Neural crest cell (in vitro differentiated cells): Measurements from ENCODE around the gene SUPT4H1. TPM values are rescaled to one million over a fixed set of nuclear protein-coding genes. Genes with fewer than 3 reads are reported as not detected.

ENCODE experiments used
- DNase-seq: peaks from one replicate; pipeline ENCODE4 v3.0.0; 2021; ENCODE audit warnings: low read depth, mixed read lengths, low spot score
- H3K27ac Mint-ChIP-seq: one replicate; pipeline ENCODE4 v1.8.0; 2021; ENCODE audit warnings: mild to moderate bottlenecking, mixed read lengths; ENCODE audit not compliant: unreplicated experiment
- H3K27me3 Mint-ChIP-seq: 2 replicates; pipeline ENCODE4 v1.8.0; 2021; ENCODE audit warnings: low read depth, mild to moderate bottlenecking, mixed read lengths
- H3K36me3 Mint-ChIP-seq: 2 replicates; pipeline ENCODE4 v1.8.0; 2021; ENCODE audit warnings: low read depth, mild to moderate bottlenecking, mixed read lengths
- H3K4me1 Mint-ChIP-seq: 2 replicates; pipeline ENCODE4 v1.8.0; 2021; ENCODE audit warnings: mixed read lengths
- H3K4me3 Mint-ChIP-seq: one replicate; pipeline ENCODE4 v1.8.0; 2021; ENCODE audit warnings: mild to moderate bottlenecking, mixed read lengths
- H3K9me3 Mint-ChIP-seq: 2 replicates; pipeline ENCODE4 v1.8.0; 2021; ENCODE audit warnings: mixed read lengths
- CTCF ChIP-seq: fragments of 200-600 bp; sonication (generic); conservative IDR thresholded peaks from 2 replicates; pipeline ENCODE4 v1.5.0; 2021; ENCODE audit warnings: antibody characterized with exemption, mild to moderate bottlenecking
- total RNA-seq: library from RNA; stranded (reverse); gene quantifications from 2 replicates; pipeline ENCODE4 v1.2.1, GENCODE V29; 2021

The SUPT4H1 gene
- total RNA-seq, 1 donor from 2014 or later: 83.8 TPM

- H3K27ac Mint-ChIP-seq: peak overlapping the region; percentile 47
- no peaks in the 10 kb centered on the region for H3K36me3 Mint-ChIP-seq
- no peaks in the 10 kb centered on the region for H3K27me3 Mint-ChIP-seq
- DNase-seq: no peak
- H3K4me3 Mint-ChIP-seq: no peak overlapping the region
- peaks cover 42% of the 10 kb centered on the region for H3K4me1 Mint-ChIP-seq
- no peaks in the 10 kb centered on the region for H3K9me3 Mint-ChIP-seq
- no peak for TF ChIP-seq CTCF
These were observed 26.9 kb upstream of the SUPT4H1 start for GRCh38 chr17:58378733-58379510.

- H3K27ac Mint-ChIP-seq: peak overlapping the region; percentile 6
- TF ChIP-seq CTCF: no peak
- DNase-seq: no peak
- H3K9me3 Mint-ChIP-seq: no peaks in the 10 kb centered on the region
- no peak overlapping the region for H3K4me3 Mint-ChIP-seq
- no peaks in the 10 kb centered on the region for H3K27me3 Mint-ChIP-seq
- no peaks in the 10 kb centered on the region for H3K36me3 Mint-ChIP-seq
- peaks cover 37% of the 10 kb centered on the region for H3K4me1 Mint-ChIP-seq
These were observed 25.7 kb upstream of the SUPT4H1 start for GRCh38 chr17:58377661-58378060.

GRCh38 chr17:58377093-58377601 lies 25.1 kb upstream of the SUPT4H1 start:
- Mint-ChIP-seq H3K27ac (no peak overlapping the region), H3K4me3 (no peak overlapping the region), H3K9me3 (no peaks in the 10 kb centered on the region), H3K27me3 (no peaks in the 10 kb centered on the region), H3K36me3 (no peaks in the 10 kb centered on the region), H3K4me1 (peaks cover 37% of the 10 kb centered on the region)
- no peak for TF ChIP-seq CTCF
- no peak for DNase-seq

- H3K36me3 Mint-ChIP-seq: no peaks in the 10 kb centered on the region
- DNase-seq: no peak
- H3K9me3 Mint-ChIP-seq: no peaks in the 10 kb centered on the region
- no peaks in the 10 kb centered on the region for H3K27me3 Mint-ChIP-seq
- no peak for TF ChIP-seq CTCF
- H3K27ac Mint-ChIP-seq: no peak overlapping the region
- H3K4me1 Mint-ChIP-seq: peaks cover 32% of the 10 kb centered on the region
- no peak overlapping the region for H3K4me3 Mint-ChIP-seq
These were observed 24.5 kb upstream of the SUPT4H1 start for GRCh38 chr17:58376472-58377000.

- no peaks in the 10 kb centered on the region for H3K27me3 Mint-ChIP-seq
- H3K27ac Mint-ChIP-seq: no peak overlapping the region
- TF ChIP-seq CTCF: no peak
- no peaks in the 10 kb centered on the region for H3K36me3 Mint-ChIP-seq
- DNase-seq: no peak
- H3K9me3 Mint-ChIP-seq: no peaks in the 10 kb centered on the region
- H3K4me3 Mint-ChIP-seq: no peak overlapping the region
- H3K4me1 Mint-ChIP-seq: peaks cover 26% of the 10 kb centered on the region
These were observed 23.8 kb upstream of the SUPT4H1 start for GRCh38 chr17:58375811-58376210.
